ENCODE measurements around the gene CLCF1. TPM values are rescaled to one million over a fixed set of nuclear protein-coding genes. Genes with fewer than 3 reads are reported as not detected.

CLCF1 gene
- total RNA-seq, 1 experiment from 2014 or later = 2.1 TPM

DNA sequence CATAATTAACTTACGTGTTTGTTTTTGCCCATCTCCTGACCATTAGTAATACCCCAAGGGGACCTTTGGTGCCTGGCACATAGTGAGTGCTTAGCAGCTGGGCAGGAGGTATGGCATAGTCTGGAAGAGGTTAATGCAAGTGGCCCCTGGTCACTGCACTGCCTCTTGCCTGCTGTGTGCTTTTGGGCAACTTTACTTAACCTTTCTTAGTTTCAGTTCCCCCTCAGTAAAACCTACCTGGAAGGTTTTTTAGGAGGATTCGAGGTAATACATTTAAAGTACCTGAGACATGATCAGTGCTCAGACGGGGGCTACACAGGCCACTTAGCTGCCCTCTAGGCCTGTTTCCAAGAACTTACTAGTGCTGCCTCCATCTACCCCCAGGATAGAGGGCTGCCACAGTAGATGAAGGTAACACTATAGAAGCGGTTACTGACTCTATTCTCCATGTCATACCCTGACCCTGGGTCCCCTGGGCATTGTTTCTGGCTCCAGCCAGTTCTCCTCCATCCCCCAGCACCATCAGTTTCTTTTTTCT, 23.4 kb downstream of the CLCF1 start:
- Histone ChIP-seq H4K91ac (ENCODE audit: insufficient read length, low read depth, low read length) (no peak overlapping the region), H3K79me1 (ENCODE audit: insufficient read depth, low read depth, low read length, poor library complexity, severe bottlenecking) (no peaks in the 10 kb centered on the region), H3K23me2 (ENCODE audit: insufficient read length, low read depth, low read length, poor library complexity, severe bottlenecking) (peaks cover 14% of the 10 kb centered on the region), H3K4ac (ENCODE audit: low read depth, low read length) (no peak overlapping the region), H3K14ac (ENCODE audit: insufficient read depth, low read length) (no peak overlapping the region), H3K27me3 (ENCODE audit: insufficient read depth, low read length) (no peaks in the 10 kb centered on the region), H3K27ac (ENCODE audit: insufficient read length, low read depth, low read length) (no peak overlapping the region), H2BK15ac (ENCODE audit: low read depth, low read length) (no peak overlapping the region), H4K5ac (ENCODE audit: insufficient read length, low read depth, low read length) (no peak overlapping the region), H2BK5ac (ENCODE audit: insufficient read length, low read length) (no peak overlapping the region), H2BK120ac (ENCODE audit: low read depth, low read length, poor library complexity, severe bottlenecking) (no peak overlapping the region), H4K8ac (replicated peaks; ENCODE audit: insufficient read length, low read depth, low read length) (no peak overlapping the region), H3K23ac (ENCODE audit: insufficient read length, low read depth, low read length) (no peak overlapping the region), H2AFZ (ENCODE audit: low read length) (no peak overlapping the region), H3K56ac (ENCODE audit: insufficient read length, low read depth, low read length) (no peak overlapping the region), H2BK12ac (ENCODE audit: insufficient read length, low read depth, low read length) (no peak overlapping the region), H3K18ac (ENCODE audit: insufficient read length, low read depth, low read length) (no peak overlapping the region), H3K79me2 (ENCODE audit: insufficient read depth, low read length) (no peaks in the 10 kb centered on the region), H2BK20ac (ENCODE audit: low read depth, low read length, poor library complexity, severe bottlenecking) (no peak overlapping the region), H3K4me2 (ENCODE audit: insufficient read depth, insufficient read length, low read length) (no peak overlapping the region), H3T11ph (ENCODE audit: low read length) (no peak overlapping the region), H3K4me1 (ENCODE audit: insufficient read depth, low read length) (no peaks in the 10 kb centered on the region), H4K20me1 (ENCODE audit: control insufficient read depth, insufficient read depth, insufficient read length) (no peaks in the 10 kb centered on the region), H2AK5ac (ENCODE audit: insufficient read length, low read length) (no peak overlapping the region), H3K9me3 (ENCODE audit: control insufficient read depth, low read depth, low read length) (no peaks in the 10 kb centered on the region), H3K9ac (ENCODE audit: extremely low read depth, insufficient read length, low read length) (no peak overlapping the region)
- TF ChIP-seq, protein P1, sequence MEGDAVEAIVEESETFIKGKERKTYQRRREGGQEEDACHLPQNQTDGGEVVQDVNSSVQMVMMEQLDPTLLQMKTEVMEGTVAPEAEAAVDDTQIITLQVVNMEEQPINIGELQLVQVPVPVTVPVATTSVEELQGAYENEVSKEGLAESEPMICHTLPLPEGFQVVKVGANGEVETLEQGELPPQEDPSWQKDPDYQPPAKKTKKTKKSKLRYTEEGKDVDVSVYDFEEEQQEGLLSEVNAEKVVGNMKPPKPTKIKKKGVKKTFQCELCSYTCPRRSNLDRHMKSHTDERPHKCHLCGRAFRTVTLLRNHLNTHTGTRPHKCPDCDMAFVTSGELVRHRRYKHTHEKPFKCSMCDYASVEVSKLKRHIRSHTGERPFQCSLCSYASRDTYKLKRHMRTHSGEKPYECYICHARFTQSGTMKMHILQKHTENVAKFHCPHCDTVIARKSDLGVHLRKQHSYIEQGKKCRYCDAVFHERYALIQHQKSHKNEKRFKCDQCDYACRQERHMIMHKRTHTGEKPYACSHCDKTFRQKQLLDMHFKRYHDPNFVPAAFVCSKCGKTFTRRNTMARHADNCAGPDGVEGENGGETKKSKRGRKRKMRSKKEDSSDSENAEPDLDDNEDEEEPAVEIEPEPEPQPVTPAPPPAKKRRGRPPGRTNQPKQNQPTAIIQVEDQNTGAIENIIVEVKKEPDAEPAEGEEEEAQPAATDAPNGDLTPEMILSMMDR (conservative IDR thresholded peaks at IDR 0.05) = no peak
- Mint-ChIP-seq H3K4me1 (peaks cover 28 to 38% of the 10 kb centered on the region in 2 experiments), H3K27ac (0 out of 7 replicates have a peak overlapping the region, but pooled peaks of 1 of the 3 experiments have one; percentile 2), H3K27me3 (ENCODE audit: low read depth) (no peaks in the 10 kb centered on the region; the same call in 1 of the 2 replicates), H3K9me3 (no peaks in the 10 kb centered on the region; a peak in 1 of 5 replicates), H3K4me3 (no peak overlapping the region), H3K36me3 (ENCODE audit: insufficient read depth in 1 of 3, low read depth in 3 of 3) (no peaks in the 10 kb centered on the region)
- no peak for DNase-seq
- no CpG with 5 or more reads among the region's 4 CpGs for WGBS (ENCODE audit: extremely low coverage, insufficient read length, low lambda C conversion rate)

Measured in H9 (cell line).